ENCODE data around the gene DOC2B. TPM values are rescaled to one million over a fixed set of nuclear protein-coding genes. Genes with fewer than 3 reads are reported as not detected.
"Not testable (repeated sequence)": the region's sequence is repeated elsewhere in the genome, so short reads cannot be mapped to it uniquely, and the experiment has no call there.

The DOC2B gene
- total RNA-seq, 6 experiments from 2014 or later = not detected

- H3K4me3 Mint-ChIP-seq = no peak overlapping the region
- DNase-seq = no peak
- H3K27ac Mint-ChIP-seq = no peak overlapping the region
- peaks cover 49% of the 10 kb centered on the region for H3K27me3 Mint-ChIP-seq (ENCODE audit: insufficient read depth)
- no peaks in the 10 kb centered on the region for H3K4me1 Mint-ChIP-seq (ENCODE audit: low read depth)
- no peak for TF ChIP-seq CTCF (IDR thresholded peaks at IDR 0.05)
- no peaks in the 10 kb centered on the region for H3K36me3 Mint-ChIP-seq (ENCODE audit: low read depth)
- H3K9me3 Mint-ChIP-seq = peaks cover 4% of the 10 kb centered on the region; the same call in 1 of the 2 replicates
Measured at GRCh38 chr17:200586-200985, 19.1 kb upstream of the DOC2B start.

- H3K27me3 Mint-ChIP-seq (ENCODE audit: insufficient read depth) = peaks cover 55% of the 10 kb centered on the region
- no peak for DNase-seq
- no peak overlapping the region for H3K4me3 Mint-ChIP-seq
- H3K4me1 Mint-ChIP-seq (ENCODE audit: low read depth) = no peaks in the 10 kb centered on the region
- no peak for TF ChIP-seq CTCF (IDR thresholded peaks at IDR 0.05)
- H3K27ac Mint-ChIP-seq = no peak overlapping the region
- peaks cover 4% of the 10 kb centered on the region; the same call in 1 of the 2 replicates for H3K9me3 Mint-ChIP-seq
- no peaks in the 10 kb centered on the region for H3K36me3 Mint-ChIP-seq (ENCODE audit: low read depth)
Measured at GRCh38 chr17:199806-200545, 18.5 kb upstream of the DOC2B start.

GRCh38 chr17:199191-199604 is 17.7 kb upstream of the DOC2B start:
- no peak for DNase-seq
- H3K4me1 Mint-ChIP-seq (ENCODE audit: low read depth) = no peaks in the 10 kb centered on the region
- peaks cover 57% of the 10 kb centered on the region for H3K27me3 Mint-ChIP-seq (ENCODE audit: insufficient read depth)
- H3K36me3 Mint-ChIP-seq (ENCODE audit: low read depth) = no peaks in the 10 kb centered on the region
- H3K9me3 Mint-ChIP-seq = peaks cover 4% of the 10 kb centered on the region; the same call in 1 of the 2 replicates
- H3K4me3 Mint-ChIP-seq = no peak overlapping the region
- TF ChIP-seq CTCF (IDR thresholded peaks at IDR 0.05) = no peak
- no peak overlapping the region for H3K27ac Mint-ChIP-seq

GRCh38 chr17:198225-198624 is 16.8 kb upstream of the DOC2B start:
- peaks cover 54% of the 10 kb centered on the region for H3K27me3 Mint-ChIP-seq (ENCODE audit: insufficient read depth)
- DNase-seq; H3K4me3 Mint-ChIP-seq; H3K4me1 Mint-ChIP-seq (ENCODE audit: low read depth); H3K27ac Mint-ChIP-seq; H3K9me3 Mint-ChIP-seq; H3K36me3 Mint-ChIP-seq (ENCODE audit: low read depth): not testable (repeated sequence)

- no peak for TF ChIP-seq CTCF (IDR thresholded peaks at IDR 0.05)
- Mint-ChIP-seq H3K27me3 (ENCODE audit: insufficient read depth) (peaks cover 49% of the 10 kb centered on the region), H3K27ac (no peak overlapping the region), H3K36me3 (ENCODE audit: low read depth) (no peaks in the 10 kb centered on the region), H3K9me3 (peaks cover 4% of the 10 kb centered on the region; the same call in 1 of the 2 replicates), H3K4me3 (no peak overlapping the region), H3K4me1 (ENCODE audit: low read depth) (no peaks in the 10 kb centered on the region)
- no peak for DNase-seq
Measured at GRCh38 chr17:197352-197751, 15.9 kb upstream of the DOC2B start.

- Mint-ChIP-seq H3K4me1 (ENCODE audit: low read depth) (no peaks in the 10 kb centered on the region), H3K27me3 (ENCODE audit: insufficient read depth) (peaks cover 40% of the 10 kb centered on the region), H3K4me3 (no peak overlapping the region), H3K36me3 (ENCODE audit: low read depth) (no peaks in the 10 kb centered on the region), H3K9me3 (peaks cover 11% of the 10 kb centered on the region; the same call in 1 of the 2 replicates), H3K27ac (no peak overlapping the region)
- no peak for TF ChIP-seq CTCF (IDR thresholded peaks at IDR 0.05)
- DNase-seq = no peak
Measured at GRCh38 chr17:194828-195602, 13.6 kb upstream of the DOC2B start.
